ENCODE results near the gene PCMT1.
"Not testable (repeated sequence)": the region's sequence is repeated elsewhere in the genome, so short reads cannot be mapped to it uniquely, and the experiment has no call there.

The PCMT1 gene

DNA sequence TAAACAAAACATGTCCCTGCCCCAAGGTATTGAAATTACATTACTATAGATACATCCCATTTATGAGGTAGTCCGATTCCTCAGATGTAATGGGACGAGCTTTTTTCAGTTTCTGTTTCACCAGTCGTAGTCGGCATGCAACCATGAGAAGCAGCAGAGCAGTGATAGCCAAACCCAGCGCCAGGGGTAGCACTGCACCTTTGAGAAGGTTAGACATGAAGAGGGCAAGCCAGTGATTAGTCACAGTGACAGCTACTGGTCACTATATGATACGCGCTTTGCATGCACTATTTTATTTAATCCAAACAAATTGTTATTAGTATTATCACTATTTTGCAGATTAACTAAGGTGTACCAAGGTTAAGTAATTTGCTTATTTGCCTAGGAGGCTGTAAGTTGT, 71.0 kb downstream of the PCMT1 start:
- no peak for DNase-seq (ENCODE audit: low read depth in 2 of 2)

DNA sequence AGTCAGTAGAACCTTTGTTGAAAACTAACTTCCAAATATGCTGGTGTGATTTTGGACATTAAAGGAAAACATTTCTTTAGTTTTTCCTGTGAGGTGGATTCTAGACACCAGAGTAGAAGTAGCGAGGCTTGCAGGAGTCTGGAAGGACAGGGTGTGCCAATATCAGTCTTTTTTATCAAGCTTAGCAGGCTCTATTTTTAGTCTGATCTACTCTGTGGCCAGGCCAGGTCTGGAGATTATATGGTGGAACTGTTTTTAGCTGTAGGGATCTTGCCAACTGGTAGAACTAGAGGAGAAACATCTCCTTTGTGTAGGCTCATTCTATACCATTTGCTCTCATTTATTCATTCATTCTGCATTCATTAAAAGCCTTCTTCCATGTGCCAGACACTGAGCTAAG, 72.0 kb downstream of the PCMT1 start:
- DNase-seq (ENCODE audit: low read depth in 2 of 2), result no peak

DNA sequence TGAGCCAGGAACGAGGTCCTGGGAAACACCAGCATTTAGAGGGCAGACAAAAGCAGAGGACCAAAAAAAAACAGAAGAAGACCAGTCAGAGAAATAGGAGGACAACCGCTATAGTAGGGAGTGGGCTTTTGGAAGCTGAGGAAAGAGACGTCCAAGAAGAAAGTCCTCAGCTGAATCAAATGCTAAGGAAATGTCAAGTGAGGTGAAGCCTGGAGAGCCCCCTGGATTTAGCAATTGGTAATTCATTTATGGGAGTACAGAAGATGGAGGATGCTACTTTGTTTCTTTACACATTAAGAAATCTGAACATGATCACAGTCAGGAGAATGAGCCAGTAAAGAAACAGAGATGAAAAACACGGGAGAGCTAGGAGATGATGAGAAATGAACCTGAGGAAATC, 73.5 kb downstream of the PCMT1 start:
- DNase-seq (ENCODE audit: low read depth in 2 of 2), result no peak

DNA sequence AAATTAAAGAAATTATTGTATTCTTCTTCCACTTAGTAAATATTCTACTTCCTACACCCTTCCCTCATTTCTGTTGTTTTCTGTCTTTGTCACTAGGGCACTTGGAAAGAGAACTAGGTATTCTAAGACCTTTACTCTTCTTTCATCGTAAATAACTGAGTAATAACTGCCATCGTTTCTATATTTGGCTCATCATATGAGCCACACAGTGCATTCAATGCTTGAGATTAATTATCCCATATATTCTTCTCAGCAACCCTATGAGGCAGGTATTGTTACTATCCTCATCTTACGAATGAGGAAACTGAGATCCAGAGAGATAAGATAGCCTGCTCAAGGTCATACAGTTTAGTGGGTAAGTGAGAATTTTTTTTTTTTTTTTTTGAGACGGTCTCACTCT, 75.8 kb downstream of the PCMT1 start:
- no peak for DNase-seq (ENCODE audit: low read depth in 2 of 2)

DNA sequence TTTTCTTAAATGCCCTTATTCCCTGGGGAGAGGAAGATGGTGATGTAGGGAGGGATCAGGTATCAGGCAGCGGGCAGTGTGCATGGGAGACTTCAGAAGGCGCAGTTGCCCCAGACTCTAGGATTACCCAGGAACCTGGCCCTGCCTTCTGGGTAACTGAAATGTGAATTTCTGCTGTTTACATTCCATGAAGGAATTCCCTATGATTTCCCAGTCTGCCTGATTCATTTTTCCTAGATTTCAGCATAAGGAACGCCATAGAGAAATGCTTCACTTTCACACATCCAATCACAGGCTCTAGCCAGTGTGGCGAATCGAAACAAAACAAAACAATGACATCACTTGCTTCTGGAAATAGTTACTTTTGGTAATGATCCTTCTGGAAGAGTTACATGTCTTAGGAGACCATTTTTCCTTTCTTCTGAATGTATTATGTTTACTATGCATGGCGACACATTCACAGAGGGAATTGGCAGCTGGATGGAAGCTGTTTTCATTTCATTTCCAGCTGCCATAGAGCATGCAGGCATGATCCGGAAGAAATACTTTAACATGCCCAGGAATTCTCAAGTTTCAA, 81.3 kb downstream of the PCMT1 start:
- DNase-seq (ENCODE audit: low read depth in 2 of 2), result no peak

DNA sequence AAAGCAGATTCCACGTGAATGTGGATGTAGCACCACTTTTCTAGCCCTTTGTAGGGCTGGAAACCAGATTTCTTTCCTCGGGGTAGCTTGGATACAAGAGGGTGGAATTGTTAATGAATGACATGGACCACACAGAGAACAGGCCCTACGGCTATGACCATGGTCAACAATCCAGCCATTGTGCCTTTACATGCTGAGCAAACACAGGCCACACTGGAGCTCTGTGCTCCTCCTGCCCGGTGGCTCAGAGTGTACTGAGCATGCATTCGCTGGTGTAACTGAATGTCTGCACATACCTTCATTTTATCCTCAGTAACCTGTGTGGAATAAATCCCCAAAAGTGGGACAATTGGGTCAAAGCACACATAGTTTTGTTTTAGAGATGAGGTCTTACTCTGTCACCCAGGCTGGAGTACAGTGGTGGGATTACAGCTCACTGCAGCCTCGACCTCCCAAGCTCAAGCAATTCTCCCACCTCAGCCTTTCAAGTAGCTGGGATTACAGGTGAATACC, 81.8 kb downstream of the PCMT1 start:
- no peak for DNase-seq (ENCODE audit: low read depth in 2 of 2)

DNA sequence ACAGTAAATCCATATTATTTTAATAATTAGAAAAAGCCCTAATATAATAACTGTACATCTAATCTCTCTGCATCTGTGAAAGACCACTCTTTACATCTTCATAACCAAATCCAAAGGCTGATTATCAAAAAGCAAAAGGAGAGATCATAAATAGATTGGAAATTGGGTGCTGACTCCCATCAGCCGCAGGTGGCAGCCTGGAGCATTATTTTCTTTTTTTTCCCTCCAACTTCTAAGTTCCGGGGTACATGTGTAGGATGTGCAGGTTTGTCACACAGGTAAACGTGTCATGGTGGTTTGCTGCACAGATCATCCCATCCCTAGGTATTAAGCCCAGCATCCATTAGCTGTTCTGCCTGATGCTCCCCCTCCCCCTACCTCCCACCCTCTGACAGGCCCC, 84.1 kb downstream of the PCMT1 start:
- no peak for DNase-seq (ENCODE audit: low read depth in 2 of 2)

DNA sequence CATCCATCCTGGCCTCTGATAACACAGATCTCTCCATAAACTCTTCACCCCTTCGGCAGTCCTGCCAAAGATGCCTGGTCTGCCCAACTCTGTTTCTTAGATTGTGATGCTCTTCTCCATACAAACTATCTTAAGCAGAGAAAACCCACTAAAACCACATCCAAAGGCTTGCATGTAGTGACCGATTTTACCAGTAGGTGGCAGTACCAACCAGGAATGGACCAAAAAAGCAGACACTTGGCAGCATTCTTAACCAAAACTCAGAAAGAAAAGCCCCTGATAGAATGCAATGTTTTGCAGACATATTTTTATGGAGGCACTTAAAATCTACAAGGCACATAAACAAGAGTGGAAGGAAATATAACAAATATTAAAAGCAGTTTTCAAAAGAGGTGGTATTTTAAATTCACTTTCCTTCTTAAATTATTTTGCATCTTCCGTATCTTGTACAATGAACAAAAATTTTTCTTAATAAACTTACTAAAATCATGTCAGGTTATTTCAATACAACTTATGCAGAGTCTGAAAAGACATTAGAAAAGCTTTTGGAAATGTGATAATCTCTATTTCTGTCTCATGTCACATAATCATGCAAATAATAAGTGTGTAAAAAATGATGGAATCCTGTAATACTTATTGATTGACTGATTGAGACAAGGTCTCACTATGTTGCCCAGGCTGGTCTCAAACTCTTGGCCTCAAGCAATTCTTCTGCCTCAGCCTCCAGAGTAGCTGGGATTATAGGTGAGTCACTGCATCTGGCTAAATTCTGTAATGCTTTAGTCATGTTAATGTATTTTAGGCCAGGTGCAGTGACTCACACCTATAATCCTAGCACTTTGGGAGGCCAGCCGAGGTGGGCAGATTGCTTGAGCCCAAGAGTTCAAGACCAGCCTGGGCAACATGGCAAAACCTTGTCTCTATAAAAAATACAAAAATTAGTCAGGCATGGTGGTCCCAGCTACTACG, 85.3 kb downstream of the PCMT1 start:
- peak; percentile 15 to 36 for DNase-seq (ENCODE audit: low read depth in 2 of 2)

DNA sequence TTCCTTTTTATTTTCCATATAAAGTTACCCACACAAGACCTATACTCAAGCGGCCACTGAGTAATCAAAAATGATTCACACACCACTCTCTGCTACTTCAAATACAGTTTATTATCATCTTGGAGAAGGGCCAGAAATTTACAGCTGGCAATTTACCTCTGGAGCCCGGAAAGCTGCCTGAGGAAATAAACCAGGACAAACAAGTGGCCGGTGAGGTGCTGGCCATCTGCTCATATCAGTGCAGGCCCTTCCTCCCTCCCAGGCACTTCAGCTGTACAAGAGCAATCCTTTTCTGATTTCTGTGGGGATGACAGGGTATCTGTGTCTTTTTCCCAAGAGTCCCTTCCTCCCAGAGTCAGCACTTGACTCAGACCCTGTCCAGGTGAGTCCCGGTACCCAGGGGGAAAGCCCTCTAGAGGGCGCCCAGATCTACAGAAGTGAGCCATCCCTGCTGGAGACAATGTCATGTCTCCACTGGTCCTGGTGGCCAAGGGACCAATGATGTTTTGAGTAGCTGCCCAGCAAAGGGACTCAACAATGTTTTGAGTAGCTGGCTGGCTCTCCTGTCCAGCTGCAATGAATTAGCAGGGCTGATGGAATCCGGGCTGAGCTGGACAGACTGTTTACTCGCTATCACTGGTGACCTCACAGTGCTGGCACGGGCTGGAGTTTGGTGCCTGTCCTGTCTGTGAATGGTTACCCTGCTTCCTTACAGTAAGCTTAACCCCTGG, 91.0 kb downstream of the PCMT1 start:
- peak; percentile 22 for DNase-seq (ENCODE audit: low read depth in 2 of 2)

DNA sequence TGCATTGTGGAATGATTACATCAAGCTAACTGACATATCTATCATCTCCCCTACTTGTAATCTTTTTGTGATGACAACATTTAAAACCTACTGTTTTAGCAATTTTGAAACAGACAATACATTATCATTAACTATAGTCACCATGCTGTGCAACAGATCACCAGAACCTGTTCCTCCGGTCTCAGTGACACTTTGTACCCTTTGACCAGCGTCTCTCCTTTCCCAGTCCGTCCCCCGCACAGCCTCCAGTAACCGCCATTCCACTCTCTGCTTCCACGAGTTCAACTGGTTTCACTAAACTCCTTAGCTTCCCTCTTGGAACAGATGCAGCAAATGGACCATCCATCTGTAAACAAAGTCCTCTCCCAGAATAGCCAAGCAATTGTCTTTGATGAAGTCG, 92.8 kb downstream of the PCMT1 start:
- no peak for DNase-seq (ENCODE audit: low read depth in 2 of 2)

DNA sequence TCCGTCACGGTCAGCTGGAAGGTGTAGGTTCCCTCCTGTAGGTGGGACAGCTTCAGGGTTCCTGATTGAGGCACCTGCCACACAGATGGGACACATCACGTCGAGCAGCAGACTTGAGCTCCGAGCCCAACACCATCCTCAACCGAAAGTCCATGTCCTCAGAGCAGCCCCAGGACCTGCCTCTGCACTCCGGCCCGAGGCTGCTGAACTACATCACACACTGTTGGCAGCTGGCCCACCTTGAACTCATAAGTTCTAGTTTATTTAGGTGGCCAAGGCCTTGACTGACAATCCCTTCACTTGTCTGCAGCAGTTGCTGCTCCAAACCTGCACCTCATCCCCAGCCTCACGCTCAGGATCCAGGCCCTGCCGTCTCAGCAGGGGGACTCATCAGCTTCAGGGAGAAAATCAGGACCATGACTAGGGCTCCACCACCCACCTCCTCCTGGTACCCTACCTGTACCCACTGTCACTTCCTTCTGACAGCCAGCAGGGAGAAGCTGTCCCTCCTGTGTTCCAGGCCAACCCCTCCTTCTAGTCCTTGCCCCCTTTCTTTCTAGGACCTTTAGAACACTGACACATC, 93.6 kb downstream of the PCMT1 start:
- DNase-seq (ENCODE audit: low read depth in 2 of 2), result no peak

DNA sequence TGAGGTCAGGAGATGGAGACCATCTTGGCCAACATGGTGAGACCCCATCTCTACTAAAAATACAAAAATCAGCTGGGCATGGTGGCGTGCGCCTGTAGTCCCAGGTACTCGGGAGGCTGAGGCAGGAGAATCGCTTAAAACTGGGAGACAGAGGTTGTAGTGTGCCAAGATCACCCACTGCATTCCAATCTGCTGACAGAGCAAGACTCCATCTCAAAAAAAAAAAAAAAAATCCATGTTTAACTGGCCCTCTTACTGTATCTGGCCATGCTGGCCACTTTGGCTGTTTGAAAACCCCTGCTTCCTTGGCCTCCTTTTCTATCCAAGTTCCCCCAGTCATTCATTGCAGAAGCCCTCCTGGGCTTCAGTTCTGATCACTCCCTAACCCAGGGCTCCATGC, 94.5 kb downstream of the PCMT1 start:
- not testable (repeated sequence) for DNase-seq (ENCODE audit: low read depth in 2 of 2)

DNA sequence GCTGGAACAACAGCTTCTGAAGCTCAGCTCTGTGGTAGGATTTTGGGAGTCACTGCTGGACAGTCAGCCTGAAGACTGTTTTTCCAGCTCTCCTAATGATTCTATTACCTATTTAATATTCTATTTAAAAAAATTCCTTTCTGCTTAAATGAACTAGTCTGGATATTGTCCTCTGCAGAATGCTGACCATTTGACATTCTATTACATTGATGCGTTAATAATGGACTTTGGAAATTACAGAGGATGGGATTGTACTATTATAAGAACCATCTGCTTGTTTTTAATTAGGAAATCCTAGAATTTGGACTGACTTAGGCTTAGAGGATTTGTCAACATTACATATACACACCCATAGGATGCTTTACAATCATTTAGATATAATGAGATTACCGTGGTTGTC, 94.9 kb downstream of the PCMT1 start:
- no peak for DNase-seq (ENCODE audit: low read depth in 2 of 2)

DNA sequence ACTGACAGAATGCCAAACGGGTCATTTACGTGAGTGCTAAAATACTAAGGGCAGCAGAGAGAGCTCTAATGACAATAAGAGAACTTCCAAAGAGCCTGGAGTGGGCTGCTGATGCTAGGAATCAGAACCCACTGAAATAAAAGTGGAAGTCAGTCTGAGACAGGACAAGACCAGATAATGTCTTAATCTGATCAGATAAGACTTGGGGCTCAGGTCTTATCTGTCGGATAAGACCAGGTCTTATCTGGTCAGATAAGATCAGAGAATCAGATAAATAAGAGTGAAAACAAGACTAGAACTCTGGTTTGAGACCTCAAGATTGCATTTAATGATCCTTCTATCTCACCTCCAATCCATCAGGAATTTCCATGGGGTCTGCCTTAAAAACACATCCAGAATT, 96.0 kb downstream of the PCMT1 start:
- no peak for DNase-seq (ENCODE audit: low read depth in 2 of 2)

DNA sequence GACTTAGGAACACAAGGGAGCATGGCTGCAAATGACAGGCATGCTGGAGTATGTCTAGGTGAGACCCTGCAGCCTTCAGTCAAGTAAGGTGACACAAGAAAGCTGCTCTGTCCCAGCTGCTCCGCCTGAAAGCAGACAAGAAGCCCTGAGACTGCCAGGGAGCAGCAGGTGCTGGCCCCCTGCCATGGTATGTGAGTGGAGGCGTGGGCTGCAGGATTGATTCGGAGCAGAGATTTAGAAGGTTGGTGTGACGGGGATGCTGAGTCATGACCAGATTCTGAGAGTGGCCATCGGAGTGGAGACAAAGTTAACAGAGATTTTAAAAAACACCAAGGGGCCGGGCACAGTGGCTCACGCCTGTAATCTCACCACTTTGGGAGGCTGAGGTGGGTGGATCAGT, 96.8 kb downstream of the PCMT1 start:
- no peak for DNase-seq (ENCODE audit: low read depth in 2 of 2)

DNA sequence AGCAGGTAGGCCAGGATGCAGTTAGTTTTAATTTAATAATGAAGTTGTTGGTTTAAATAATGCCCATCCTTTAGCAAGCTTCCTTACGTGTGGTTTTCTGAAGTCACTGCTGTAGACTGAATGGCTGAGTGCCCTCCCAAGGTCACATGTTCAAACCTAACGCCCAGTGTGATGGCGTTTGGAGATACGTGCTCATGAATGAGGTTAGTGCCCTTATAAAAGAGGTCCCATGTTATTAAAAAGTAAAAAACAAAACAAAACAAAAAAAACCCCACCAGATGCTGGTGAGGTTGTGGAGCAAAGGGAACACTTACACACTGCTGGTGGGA, 98.4 kb downstream of the PCMT1 start:
- DNase-seq (ENCODE audit: low read depth in 2 of 2), result no peak

DNA sequence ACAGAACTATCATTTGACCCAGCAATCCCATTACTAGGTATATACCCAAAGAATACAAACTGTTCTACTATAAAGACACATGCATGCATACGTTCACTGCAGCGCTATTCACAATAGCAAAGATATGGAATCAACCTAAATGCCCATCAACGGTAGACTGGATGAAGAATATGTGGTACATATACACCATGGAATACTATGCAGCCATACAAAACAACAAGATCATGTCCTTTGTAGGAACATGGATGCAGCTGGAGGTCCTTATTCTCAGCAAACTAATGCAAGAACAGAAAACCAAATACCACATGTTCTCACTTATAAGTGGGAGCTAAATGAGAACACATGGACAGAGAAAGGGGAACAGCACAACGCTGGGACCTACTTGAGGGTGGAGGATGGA, 98.8 kb downstream of the PCMT1 start:
- not testable (repeated sequence) for DNase-seq (ENCODE audit: low read depth in 2 of 2)

DNA sequence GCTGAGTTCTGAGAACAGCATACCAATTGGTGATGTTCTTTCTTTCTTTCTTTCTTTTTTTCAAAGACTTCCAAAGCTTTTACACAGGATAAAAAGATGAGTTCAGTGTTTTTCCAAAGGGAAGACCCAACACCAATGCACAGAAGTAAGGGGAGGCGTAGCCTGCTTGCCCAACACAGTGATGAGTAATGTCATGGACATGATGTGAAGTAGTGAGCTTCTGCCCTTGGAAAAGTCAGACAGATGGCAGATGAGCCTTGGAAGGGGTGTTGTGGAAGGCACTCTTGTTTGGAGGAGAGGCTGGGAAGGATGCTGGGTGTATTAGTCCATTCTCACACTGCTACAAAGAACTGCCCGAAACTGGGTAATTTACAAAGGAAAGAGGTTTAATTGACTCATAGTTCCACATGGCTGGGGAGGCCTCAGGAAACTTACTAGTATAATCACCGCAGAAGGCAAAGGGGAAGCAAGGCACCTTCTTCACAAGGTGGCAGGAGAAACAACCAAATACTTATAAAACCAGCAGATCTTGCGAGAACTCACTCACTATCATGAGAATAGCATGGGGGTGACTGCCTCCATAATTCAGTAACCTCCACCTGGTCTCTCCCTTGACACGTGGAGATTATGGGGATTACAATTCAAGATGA, 102.0 kb downstream of the PCMT1 start:
- no peak for DNase-seq (ENCODE audit: low read depth in 2 of 2)

DNA sequence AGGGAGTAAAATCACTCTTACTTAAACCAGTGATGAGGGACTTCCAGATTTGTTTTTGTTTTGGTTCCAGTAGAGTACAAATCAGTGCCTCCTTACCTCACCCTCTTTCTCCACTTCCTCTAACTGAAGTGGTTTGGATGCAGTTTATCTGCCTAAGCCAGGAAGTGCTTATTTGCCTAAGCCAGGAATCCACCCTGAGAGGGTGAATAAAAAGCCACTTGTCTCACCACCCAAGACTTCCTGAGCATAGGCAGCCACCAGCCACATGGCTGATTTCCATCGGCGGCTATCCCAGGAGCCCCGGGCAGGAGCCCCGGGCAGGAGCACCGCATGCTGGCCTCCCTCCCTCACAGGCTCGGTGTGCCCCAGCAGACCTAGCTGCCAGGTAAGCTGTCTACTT, 102.6 kb downstream of the PCMT1 start:
- DNase-seq (ENCODE audit: low read depth in 2 of 2), result no peak

DNA sequence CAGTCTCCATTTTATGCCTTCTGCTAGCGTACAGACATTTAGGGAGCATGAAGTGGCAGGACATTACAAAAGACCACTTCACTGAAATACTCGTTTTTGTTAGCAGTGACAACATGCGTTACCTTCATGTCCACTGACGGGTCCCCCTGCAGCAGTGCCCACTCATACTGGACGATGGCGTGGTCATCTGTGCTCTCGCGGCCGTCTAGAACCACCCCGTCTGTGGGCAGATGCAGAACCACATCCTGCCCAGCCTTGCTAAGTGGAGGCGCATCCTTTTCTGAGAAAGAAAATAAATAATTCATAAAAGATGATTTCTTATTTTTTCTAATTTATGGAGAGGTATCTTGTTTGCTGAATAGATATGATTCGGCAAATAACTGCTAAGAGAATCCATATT, 103.3 kb downstream of the PCMT1 start:
- no peak for DNase-seq (ENCODE audit: low read depth in 2 of 2)

DNA sequence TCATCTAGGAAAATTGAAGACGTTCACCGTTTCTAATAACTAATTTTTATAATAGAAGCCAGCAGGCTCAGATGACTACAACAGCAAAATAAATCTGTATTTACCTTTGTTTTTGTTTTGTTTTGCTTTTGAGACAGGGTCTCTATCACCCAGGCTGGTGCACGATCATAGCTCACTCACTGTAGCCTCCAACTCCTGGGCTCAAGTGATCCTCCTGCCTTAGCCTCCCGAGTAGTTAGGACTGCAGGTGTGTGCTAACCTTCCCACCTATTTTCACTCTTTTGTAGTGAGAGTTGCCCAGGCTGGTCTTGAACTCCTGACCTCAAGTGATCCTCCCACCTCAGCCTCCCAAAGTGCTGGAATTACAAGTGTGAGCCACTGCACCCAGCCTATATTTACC, 104.5 kb downstream of the PCMT1 start:
- DNase-seq (ENCODE audit: low read depth in 2 of 2), result not testable (repeated sequence)

DNA sequence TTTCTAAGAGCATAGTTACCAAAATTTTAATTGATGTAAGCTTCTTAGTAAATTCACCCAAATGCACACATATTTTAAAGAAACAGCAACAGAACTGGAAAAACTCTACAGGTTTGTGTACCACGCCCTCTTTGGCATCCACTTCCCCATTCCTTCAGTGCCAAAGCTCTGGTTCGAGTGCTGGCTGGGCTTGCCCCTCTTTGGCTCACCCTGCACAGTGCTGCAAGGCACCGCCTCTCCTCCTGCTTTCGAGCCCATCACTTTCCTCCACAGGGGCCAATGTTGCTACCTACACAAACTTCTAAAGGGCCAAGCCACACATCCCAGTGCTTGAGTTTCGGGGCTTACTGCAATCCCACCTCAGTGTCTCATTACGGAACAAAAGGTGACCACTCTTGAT, 105.0 kb downstream of the PCMT1 start:
- DNase-seq (ENCODE audit: low read depth in 2 of 2), result no peak

All from stimulated activated CD8-positive, alpha-beta memory T cell treated with anti-CD3 and anti-CD28 coated beads, Interleukin-15, amount 100 ng/mL, for 48 hours (primary cell).